DMS53 treated with DMSO at 0.1 percent for 48 hours (cell line): ENCODE data around the gene SLC2A4RG.

Source experiments
- DNase-seq: peaks from one replicate; lab custom pipeline; 2025; ENCODE audit not compliant: unreplicated experiment; lab: John Stamatoyannopoulos, UW

SLC2A4RG gene, protein sequence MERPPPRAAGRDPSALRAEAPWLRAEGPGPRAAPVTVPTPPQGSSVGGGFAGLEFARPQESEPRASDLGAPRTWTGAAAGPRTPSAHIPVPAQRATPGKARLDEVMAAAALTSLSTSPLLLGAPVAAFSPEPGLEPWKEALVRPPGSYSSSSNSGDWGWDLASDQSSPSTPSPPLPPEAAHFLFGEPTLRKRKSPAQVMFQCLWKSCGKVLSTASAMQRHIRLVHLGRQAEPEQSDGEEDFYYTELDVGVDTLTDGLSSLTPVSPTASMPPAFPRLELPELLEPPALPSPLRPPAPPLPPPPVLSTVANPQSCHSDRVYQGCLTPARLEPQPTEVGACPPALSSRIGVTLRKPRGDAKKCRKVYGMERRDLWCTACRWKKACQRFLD

DNA sequence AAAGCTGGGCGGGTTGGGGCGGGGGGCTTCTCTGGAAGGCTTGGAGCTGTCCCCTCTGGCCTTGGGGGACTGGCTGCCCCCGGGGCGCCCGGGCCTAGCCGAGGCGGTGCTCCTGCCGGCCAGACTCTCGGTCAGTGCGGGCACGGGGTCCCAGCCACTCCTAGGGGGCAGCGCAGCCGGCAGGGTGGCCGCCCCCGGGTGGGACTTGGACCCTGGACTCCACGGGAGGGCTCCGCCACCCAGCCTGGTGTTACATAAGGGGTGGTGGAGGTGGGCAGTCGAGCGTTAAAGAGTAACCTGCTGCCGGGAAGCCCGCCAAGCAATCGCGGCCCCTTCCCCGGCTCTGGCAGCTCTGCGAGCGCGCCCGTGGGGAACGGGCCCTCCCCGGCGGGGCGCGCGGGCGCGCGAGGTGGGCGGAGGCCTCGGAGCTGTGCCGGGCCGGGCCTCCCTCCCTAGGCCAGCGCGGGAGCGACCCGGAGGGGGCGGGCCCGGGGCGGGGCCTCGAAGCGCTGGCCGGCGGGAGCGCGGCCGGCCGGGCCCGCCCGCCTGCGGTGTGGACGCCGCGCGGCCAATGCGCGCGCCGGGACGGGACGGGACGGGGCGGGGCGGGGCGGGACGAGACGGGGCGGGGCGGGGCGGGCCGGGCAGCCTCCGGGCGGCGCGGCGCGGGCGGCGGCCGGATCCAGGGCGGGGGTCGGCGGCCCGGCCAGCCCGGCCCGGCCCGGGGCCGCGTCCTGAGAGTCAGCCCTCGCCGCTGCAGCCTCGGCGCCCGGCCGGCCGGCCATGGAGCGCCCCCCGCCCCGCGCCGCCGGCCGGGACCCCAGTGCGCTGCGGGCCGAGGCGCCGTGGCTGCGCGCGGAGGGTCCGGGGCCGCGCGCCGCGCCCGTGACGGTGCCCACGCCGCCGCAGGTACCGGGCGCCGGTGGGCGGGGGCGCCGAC lies at the start of gene SLC2A4RG:
Gene SLC2A4RG (plus strand): TSS at position 647 of the 940 bp plus-strand sequence. CDS start 137 bp downstream, at position 784.
- DNase-seq = peak; percentile 55

DNA sequence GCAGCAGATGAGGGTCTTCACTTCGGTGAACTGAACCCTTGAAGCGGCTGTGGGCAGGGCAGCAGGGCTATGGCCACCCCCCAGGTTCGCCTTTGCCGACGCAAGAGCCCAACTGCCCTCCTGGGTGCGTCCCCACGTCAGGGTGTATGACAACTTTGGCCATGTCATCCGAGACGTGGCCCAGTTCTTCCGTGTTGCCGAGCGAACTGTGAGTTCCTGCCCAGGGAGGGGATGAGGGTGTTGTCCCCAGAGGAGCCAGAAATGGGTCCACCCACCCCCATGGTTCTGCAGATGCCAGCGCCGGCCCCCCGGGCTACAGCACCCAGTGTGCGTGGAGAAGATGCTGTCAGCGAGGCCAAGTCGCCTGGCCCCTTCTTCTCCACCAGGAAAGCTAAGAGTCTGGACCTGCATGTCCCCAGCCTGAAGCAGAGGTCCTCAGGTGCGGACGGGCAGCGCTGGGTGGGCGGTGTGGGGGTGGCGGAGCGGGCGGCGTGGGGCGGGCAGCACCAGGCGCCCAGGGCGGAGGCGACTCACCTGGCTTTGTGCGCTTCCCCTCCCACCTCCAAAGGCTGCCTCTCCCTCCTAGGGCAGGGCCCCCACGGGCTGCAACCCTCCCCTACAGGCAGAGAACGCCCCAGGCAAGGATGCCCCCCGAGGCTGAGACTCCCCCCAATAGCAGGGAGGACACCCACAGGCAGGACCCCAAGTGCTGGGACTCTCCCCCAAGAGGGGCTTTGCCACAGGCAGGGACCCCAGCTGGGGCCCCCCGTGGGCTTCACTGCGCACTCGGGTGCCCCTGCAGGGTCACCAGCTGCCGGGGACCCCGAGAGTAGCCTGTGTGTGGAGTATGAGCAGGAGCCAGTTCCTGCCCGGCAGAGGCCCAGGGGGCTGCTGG lies 49.3 kb upstream of the SLC2A4RG start:
- no peak for DNase-seq

DNA sequence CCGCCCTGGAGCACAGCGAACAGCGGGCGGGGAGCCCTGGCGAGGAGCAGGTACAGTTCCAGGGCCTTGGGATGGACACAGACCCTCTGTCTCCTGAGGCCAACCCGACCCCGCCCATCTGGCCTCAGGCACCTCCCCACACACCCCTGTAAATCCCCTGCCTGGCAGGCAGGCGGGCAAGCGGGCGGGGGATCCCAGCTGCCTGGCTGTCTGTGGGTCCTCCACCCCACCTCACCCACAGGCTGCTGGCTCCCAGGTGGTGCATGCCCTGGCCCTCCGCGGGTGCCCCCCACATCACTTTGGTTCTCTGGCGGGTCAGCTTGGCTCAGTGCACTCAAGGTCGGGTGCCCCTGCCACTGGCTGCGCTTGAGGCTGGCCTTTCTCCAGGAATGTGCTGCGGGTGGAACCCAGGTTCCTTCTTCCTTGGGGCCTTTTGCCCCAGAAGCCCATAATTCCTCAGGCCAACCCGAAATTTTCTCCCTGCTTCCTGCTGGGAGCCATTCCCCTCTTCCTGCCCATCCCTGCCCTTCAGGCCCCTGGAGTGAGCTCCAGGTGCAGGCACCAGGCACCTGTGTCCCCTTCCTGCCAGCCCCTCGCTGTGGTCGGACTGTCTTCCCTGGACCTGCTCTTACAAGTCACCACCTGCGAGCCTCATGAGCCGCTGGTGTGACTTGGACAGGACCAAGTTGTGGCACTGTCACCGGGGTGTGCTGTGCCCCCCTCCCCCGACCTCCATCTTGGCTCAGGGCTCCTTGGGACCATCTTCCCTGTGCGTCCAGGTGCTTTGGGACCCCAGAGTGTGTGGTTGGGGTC lies 48.5 kb upstream of the SLC2A4RG start:
- DNase-seq = no peak

DNA sequence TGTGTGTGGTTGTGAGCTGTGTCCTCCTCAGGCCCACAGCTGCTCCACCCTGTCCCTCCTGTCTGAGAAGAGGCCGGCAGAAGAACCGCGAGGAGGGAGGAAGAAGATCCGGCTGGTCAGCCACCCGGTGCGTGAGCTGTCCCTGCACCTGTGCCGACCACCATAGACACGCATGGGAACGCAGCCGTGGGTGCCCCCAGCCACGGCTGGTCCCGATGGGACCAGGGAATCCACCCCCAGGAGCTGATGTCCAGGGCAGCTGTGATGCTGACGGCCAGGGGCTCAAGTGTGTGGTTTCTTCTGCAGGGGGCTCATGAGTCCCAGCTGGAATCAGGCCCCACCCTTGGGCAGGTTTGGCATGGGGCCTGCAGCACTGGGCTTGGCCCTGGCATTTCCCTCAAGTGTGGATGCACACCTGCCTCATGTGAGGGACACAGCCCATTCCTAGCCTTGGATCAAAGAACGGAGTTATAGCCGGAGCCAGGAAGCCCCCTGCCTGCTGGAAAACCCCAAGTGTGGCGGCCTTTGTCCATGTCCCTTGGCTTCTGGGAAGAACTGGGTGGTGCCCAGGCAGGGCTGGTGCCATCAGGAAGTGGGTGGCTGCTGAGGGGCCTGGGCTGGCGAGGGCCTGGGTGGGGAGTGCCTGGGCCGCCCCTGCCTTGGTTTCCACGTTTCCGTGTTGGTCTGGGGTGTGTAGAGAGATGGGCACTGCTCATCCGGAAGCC lies 47.7 kb upstream of the SLC2A4RG start:
- DNase-seq = no peak

DNA sequence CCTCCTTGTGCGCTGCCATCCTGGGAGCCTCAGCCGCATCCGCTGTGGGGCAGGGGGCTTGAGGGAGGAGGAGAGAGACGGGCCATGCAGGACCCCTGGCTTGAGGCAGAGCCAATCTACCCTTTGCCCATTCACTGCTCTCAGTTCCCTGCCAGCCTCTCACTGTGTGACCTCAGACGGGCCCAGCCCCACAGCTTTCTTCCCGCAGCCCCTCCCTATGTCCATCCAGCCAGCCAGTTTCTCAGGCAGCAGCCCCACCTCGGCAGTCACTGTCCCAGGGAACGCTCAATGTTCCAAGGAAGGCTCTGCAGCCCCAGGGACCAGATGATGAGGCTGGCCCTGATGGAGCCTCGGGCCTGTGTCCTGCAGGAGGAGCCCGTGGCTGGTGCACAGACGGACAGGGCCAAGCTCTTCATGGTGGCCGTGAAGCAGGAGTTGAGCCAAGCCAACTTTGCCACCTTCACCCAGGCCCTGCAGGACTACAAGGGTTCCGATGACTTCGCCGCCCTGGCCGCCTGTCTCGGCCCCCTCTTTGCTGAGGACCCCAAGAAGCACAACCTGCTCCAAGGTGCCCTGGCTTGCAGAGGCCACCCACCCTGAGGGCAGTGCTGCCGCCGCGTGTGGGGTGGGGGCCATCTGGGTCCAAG lies 47.0 kb upstream of the SLC2A4RG start:
- DNase-seq = no peak

DNA sequence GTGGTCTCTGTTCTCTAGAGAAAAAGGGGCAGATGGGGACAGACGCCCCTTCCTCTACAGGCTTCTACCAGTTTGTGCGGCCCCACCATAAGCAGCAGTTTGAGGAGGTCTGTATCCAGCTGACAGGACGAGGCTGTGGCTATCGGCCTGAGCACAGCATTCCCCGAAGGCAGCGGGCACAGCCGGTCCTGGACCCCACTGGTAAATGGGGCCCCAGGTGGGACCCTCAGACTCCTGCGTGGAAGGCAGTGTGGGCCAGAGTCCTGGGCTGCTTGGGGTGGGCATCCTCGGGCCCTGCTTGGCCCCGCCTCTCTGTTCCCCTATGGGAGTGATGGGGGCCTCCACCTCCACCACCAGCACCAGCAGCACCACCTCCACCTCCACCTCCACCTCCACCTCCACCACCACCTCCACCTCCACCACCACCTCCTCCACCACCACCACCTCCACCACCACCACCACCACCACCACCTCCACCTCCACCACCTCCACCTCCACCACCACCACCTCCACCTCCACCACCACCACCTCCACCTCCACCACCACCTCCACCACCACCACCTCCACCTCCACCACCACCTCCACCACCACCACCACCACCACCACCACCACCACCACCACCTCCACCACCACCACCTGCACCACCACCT lies 46.4 kb upstream of the SLC2A4RG start:
- DNase-seq = no peak

DNA sequence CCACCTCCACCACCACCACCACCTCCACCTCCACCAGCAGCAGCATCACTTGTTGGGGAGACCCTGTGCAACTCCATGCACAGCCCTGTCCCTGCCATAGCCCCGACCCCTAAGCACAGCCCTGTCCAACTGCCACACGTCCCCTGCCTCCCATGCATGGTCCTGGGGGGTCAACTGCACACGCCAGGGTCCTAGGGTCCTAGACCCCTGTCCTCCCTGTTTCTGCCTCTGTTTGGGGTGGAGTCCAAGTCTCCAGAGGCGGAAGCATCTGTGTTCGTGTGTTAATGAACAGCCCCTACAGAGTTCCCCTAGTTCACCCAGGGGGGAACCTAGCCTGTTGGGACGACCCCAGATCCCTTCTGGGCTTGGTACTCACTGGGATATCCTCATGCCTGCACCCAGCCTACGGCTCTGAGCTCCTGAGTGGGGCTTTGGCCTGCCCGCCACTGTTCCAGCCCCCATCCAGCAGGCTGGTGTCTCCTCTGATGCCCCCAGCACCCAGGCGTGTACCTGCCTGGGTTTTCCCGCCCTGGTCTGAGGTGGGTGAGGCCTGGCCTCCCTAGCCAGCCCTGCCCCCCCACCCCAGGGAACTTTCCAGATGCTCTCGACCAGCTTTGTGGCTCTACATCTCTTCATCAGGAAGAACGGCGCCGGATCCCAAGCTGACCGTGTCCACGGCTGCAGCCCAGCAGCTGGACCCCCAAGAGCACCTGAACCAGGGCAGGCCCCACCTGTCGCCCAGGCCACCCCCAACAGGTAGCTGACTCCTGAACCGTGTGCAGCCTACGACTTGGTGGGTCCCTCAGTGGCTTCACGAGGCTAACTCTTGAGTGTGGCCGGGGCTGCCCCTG lies 45.6 kb upstream of the SLC2A4RG start:
- DNase-seq = no peak

DNA sequence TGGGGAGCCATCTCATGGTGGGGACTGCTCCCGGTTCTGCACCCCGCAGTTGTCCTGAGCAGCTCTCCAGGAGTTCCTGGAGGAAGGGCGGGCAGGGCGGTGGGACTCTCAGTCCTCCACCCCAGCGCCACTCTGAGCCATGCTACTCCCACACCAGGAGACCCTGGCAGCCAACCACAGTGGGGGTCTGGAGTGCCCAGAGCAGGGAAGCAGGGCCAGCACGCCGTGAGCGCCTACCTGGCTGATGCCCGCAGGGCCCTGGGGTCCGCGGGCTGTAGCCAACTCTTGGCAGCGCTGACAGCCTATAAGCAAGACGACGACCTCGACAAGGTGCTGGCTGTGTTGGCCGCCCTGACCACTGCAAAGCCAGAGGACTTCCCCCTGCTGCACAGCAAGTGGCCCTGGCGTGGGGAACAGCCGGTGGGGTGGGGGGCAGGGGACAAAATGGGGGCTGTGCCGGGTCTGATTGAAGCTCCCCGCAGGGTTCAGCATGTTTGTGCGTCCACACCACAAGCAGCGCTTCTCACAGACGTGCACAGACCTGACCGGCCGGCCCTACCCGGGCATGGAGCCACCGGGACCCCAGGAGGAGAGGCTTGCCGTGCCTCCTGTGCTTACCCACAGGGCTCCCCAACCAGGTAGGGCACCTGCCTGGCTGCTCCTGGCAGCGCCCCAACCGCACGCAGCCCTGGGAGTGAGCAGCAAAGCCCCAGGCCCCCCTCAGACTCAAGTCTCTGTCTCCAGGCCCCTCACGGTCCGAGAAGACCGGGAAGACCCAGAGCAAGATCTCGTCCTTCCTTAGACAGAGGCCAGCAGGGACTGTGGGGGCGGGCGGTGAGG lies 44.8 kb upstream of the SLC2A4RG start:
- DNase-seq = no peak

DNA sequence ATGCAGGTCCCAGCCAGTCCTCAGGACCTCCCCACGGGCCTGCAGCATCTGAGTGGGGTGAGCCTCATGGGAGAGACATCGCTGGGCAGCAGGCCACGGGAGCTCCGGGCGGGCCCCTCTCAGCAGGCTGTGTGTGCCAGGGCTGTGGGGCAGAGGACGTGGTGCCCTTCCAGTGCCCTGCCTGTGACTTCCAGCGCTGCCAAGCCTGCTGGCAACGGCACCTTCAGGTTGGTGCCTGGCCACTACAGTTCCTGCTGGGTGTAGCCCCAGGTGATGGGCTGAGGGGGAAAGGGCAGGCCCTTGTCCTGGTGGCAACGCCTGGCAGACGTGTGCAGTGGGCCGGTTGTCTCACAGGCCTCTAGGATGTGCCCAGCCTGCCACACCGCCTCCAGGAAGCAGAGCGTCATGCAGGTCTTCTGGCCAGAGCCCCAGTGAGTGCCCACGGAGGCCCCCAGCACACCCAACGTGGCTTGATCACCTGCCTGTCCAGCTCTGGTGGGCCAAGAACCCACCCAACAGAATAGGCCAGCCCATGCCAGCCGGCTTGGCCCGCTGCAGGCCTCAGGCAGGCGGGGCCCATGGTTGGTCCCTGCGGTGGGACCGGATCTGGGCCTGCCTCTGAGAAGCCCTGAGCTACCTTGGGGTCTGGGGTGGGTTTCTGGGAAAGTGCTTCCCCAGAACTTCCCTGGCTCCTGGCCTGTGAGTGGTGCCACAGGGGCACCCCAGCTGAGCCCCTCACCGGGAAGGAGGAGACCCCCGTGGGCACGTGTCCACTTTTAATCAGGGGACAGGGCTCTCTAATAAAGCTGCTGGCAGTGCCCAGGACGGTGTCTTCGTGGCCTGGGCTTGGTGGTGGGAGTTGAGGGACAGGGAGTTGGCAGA lies 43.9 kb upstream of the SLC2A4RG start:
- DNase-seq = no peak

DNA sequence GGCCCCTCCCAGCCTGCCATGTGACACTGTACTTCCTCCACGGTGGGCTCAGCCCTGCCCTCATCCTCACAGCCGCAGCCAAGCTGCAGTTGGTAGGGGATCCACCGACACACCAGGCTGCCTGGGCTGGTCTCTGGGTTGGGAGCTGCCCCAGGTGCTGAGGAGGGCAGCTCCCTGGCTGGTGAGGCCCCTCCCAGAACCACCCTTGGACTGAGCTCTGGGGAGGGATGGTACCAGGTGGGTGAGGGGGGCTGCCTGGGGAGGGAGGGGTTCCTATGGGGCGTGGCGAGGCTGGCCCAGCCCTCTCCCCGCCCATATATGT lies 43.3 kb upstream of the SLC2A4RG start:
- no peak for DNase-seq

DNA sequence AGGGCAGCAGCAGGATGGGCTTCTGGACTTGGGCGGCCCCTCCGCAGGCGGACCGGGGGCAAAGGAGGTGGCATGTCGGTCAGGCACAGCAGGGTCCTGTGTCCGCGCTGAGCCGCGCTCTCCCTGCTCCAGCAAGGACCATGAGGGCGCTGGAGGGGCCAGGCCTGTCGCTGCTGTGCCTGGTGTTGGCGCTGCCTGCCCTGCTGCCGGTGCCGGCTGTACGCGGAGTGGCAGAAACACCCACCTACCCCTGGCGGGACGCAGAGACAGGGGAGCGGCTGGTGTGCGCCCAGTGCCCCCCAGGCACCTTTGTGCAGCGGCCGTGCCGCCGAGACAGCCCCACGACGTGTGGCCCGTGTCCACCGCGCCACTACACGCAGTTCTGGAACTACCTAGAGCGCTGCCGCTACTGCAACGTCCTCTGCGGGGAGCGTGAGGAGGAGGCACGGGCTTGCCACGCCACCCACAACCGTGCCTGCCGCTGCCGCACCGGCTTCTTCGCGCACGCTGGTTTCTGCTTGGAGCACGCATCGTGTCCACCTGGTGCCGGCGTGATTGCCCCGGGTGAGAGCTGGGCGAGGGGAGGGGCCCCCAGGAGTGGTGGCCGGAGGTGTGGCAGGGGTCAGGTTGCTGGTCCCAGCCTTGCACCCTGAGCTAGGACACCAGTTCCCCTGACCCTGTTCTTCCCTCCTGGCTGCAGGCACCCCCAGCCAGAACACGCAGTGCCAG lies 42.8 kb upstream of the SLC2A4RG start, which contains the start of gene TNFRSF6B:
Gene TNFRSF6B (plus strand): TSS at position 25 of the 729 bp plus-strand sequence. CDS start 116 bp downstream, at position 141.
- DNase-seq = no peak

DNA sequence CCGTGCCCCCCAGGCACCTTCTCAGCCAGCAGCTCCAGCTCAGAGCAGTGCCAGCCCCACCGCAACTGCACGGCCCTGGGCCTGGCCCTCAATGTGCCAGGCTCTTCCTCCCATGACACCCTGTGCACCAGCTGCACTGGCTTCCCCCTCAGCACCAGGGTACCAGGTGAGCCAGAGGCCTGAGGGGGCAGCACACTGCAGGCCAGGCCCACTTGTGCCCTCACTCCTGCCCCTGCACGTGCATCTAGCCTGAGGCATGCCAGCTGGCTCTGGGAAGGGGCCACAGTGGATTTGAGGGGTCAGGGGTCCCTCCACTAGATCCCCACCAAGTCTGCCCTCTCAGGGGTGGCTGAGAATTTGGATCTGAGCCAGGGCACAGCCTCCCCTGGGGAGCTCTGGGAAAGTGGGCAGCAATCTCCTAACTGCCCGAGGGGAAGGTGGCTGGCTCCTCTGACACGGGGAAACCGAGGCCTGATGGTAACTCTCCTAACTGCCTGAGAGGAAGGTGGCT lies 42.2 kb upstream of the SLC2A4RG start:
- no peak for DNase-seq

DNA sequence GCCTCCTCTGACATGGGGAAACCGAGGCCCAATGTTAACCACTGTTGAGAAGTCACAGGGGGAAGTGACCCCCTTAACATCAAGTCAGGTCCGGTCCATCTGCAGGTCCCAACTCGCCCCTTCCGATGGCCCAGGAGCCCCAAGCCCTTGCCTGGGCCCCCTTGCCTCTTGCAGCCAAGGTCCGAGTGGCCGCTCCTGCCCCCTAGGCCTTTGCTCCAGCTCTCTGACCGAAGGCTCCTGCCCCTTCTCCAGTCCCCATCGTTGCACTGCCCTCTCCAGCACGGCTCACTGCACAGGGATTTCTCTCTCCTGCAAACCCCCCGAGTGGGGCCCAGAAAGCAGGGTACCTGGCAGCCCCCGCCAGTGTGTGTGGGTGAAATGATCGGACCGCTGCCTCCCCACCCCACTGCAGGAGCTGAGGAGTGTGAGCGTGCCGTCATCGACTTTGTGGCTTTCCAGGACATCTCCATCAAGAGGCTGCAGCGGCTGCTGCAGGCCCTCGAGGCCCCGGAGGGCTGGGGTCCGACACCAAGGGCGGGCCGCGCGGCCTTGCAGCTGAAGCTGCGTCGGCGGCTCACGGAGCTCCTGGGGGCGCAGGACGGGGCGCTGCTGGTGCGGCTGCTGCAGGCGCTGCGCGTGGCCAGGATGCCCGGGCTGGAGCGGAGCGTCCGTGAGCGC lies 41.6 kb upstream of the SLC2A4RG start:
- no peak for DNase-seq

DNA sequence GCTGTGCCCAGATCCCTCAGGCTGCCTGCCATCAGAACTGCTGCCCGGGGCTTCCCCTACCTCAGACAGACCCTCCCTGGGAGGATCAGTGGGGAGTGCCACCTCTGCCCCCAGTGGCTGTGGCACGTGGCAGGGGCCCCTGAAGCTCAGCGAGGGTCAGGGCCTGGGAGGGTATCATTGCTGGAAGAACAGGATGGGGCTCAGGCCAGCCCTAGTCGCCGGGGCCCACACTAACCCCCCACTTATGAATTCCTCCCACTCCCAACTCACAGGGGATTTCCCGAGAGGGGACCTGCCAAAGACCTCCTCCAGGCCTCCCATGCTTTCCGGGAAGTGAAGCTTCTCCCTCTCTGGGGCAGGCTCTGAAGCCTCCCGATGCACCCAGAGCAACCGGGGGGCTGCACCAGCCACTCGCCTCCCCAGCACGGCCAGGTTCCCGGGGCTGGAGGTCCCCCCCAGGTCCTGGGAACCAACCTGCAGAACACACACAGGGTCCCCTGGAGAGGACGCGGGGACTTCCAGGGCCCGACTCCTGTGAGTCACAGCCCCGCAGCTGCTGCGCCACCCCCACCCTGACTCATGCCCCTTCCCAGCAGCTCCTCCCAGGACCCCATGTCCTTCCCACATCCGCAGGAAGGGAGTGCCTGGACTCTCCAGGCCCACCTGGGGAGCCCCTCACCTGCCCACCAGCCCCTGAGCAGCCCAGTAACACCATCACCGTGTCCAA lies 40.7 kb upstream of the SLC2A4RG start:
- DNase-seq = no peak
